NCI-H526 (cell line): ENCODE measurements around the gene SAE1.
A peak's percentile ranks its signal among the peaks of the same experiment; 100 is the strongest.
"Not testable (repeated sequence)": the region's sequence is repeated elsewhere in the genome, so short reads cannot be mapped to it uniquely, and the experiment has no call there.

ENCODE experiments used
- DNase-seq, 2 experiments: peaks; one replicate each; lab custom pipeline; 2025; lab: John Stamatoyannopoulos, UW

The SAE1 gene

GRCh38 chr19:47240996-47241918, 110.6 kb downstream of the SAE1 start:
- DNase-seq = peak; percentile 25 to 70

- no peak for DNase-seq
Observed at GRCh38 chr19:47241919-47242577, 111.4 kb downstream of the SAE1 start.

GRCh38 chr19:47243364-47243775, 112.7 kb downstream of the SAE1 start:
- DNase-seq = no peak

GRCh38 chr19:47243776-47244547, 113.3 kb downstream of the SAE1 start:
- peak; percentile 70 to 92 for DNase-seq

GRCh38 chr19:47247308-47247990, 116.8 kb downstream of the SAE1 start:
- peak; percentile 38 to 66 for DNase-seq

- DNase-seq = not testable (repeated sequence)
Observed at GRCh38 chr19:47253016-47253415, 122.4 kb downstream of the SAE1 start.

GRCh38 chr19:47253467-47253881, 122.8 kb downstream of the SAE1 start:
- no peak for DNase-seq

GRCh38 chr19:47253970-47254369, 123.3 kb downstream of the SAE1 start:
- no peak for DNase-seq

- peak; percentile 95 to 99 for DNase-seq
Observed at GRCh38 chr19:47255879-47256692, 125.5 kb downstream of the SAE1 start, which contains the start of gene CCDC9. Gene CCDC9, plus strand, starts transcription at chr19:47256525. Its CDS starts 1,876 bp downstream, at chr19:47258401.

- peak; percentile 97 to 100 for DNase-seq
Observed at GRCh38 chr19:47256693-47257410, 126.2 kb downstream of the SAE1 start.

- no peak for DNase-seq
Observed at GRCh38 chr19:47257411-47258169, 127.0 kb downstream of the SAE1 start.

- no peak for DNase-seq
Observed at GRCh38 chr19:47258434-47258833, 127.8 kb downstream of the SAE1 start.

- DNase-seq = no peak
Observed at GRCh38 chr19:47258895-47259555, 128.4 kb downstream of the SAE1 start.
